Occipital lobe (tissue), 2 donors: ENCODE measurements around the gene PRRX1. TPM values are rescaled to one million over a fixed set of nuclear protein-coding genes. Genes with fewer than 3 reads are reported as not detected.

ENCODE experiments used
- DNase-seq: peaks from one replicate; lab custom pipeline; 2025; lab: John Stamatoyannopoulos, UW
- total RNA-seq: library from RNA; depleted of rRNA; stranded (reverse); fragments of >200 nt; gene quantifications from one replicate; pipeline ENCODE4 v1.2.3, GENCODE V29; 2014

The PRRX1 gene
- total RNA-seq, 1 donor from 2014 or later = 5.5 TPM

DNA sequence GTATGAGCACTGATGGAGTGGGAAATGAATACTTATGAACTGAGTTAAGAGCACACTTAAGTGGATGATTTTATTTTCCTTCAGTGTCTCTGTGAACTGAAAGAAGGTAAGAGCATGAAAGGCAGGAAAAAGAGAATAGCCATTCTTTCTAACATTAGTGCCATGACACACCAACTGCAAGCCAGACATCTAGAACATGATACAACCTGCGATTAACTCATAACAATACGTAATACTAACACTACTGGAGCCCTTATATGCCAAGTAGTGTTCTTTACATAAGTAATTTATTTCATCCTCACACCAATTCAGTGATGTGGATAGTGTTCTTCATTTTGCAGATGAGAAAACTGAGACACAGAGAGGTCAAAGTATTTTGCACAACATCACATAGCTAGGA lies 56.7 kb downstream of the PRRX1 start:
- DNase-seq = no peak

DNA sequence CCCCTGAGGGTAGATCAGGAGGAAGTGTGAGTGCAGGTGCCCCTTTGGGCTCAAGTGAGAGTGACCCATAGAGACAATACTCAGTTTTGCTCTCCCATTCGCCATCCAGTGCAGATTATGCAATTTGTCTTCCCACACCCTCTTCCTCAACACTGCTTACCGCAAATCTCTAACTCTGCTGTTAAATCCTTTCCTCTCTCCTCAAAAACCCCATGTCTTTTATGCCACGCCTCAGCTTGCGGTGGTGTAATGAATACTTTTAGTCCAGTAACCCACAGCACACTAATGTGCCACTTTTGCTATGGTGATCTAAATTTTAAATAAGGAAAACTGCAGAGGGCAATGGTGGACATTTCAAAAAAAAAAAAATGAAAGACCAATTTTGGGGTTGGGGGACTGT lies 57.7 kb downstream of the PRRX1 start:
- no peak for DNase-seq

DNA sequence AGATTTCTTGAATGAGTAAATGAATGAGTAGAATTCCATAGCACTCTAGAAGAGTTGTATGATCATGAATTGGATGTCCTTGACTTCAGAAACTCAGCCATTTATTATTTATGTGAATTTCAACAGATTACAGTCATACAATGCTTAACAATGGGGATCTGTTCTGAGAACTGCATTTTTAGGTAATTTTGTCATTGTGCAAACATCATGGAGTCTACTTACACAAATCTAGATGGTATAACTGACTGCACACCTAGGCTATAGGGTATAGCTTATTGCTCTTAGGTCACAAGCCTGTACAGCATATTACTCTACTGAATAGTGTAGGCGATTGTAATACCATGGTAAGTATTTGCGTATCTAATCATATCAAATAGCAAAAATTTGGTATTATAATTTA lies 59.6 kb downstream of the PRRX1 start:
- DNase-seq = no peak

DNA sequence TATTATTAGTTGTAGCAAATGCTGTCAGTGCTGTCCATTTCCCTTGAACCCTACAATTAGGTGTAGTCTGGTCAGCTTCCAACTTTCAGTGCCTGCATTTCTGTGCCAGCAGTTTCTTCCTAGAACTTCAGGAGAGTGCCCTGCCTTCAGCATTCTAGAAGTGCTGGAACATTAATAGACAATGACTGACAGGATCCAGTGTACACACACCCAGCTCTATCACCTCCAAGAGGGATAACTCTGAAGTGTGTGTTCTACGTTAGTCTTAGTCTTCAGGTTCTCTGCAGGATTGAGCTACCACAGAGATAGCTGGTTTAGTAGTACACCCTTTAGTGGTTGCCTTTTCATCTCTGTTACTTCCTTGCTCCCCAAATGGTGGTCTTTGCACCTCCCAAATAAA lies 61.4 kb downstream of the PRRX1 start:
- DNase-seq = no peak

DNA sequence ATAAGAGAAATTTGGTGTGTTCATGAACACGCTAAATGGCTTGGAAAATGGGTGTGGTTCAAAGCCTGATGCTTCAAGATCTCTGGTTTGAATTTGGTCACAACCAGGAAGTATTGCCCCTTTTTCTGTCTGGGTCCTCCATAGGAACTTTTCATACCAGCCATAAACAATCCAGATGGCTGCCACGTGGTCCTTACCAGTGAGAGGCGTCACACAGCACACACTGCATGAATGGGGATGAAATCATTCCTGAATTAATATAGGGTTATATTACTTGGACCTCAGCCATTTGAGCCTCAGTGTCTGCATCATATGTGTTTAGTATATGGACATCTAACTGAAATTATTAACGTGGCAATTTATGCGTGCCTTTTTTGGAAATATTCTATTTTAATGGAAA lies 64.0 kb downstream of the PRRX1 start:
- no peak for DNase-seq

DNA sequence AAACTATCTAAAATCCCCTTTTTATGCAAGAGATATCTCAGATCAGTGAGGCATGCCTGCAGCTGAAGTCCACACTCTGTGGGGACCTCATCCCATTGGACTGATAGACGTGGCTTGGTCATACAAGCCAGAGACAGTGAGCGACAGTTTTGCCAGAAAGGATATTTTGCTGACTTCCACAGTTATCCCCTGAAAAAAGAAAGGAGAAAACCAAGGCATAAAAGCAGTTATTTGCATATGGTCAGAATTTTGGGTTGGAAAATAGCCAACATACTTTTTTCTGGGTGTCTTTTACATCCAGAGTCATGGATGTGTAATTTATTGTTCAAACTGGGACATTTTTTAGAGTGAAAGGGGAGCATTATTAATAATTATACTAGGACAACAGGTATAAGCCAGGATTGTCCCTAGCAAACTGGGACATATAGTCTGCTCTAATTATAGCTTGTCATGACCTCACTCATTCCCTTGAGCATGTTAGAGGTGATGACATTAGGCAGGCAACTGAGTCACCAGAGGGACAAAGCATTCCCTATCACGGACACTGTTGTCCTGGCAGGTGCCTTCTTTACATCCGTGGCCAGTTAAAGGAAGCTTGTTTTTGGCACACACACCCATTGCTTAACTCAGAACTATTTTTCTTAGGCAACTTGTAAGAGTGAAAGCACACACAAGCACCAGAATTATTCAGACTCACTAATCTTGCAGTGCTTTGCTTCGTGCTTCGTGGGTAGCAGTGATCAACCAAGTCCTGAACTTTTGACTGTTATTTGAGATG lies 65.5 kb downstream of the PRRX1 start:
- DNase-seq = no peak

DNA sequence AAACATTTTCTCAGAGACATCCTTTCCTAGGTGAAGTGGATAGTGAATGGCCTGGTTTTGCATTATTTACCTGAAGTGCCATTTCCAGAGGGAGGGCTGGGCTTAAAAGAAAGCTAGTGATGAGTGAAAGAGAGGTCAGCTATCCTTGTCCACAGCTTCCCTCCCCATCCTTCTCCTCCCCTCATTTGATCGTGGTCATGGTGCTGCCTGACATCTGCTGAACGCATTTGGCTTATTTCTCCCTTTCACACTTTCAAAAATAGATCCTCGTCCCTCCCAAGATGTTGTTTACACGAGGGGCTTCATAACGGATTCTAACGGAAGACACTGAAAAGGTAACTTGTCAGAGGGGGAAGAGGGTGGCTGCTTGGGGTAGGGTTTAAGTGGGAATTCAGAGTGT lies 66.1 kb downstream of the PRRX1 start:
- no peak for DNase-seq

DNA sequence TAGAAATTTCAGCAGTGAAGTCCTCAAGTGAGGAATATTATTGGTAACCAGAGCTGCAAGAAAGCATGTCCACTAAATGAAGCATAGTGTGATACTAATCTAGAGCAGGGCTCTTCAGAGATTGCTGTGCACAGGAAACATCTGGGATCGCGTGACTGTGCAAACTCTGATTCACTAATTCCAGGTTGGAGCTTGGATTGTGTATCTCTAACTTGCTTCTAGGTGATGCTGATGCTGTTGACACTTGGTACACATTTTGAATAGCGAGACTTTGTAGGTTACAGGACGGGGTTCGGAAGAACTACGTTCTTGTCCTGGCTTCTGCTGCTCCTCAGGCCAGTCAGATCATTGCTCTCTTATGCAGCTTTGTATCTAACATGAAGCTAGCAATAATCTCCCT lies 66.5 kb downstream of the PRRX1 start:
- no peak for DNase-seq

DNA sequence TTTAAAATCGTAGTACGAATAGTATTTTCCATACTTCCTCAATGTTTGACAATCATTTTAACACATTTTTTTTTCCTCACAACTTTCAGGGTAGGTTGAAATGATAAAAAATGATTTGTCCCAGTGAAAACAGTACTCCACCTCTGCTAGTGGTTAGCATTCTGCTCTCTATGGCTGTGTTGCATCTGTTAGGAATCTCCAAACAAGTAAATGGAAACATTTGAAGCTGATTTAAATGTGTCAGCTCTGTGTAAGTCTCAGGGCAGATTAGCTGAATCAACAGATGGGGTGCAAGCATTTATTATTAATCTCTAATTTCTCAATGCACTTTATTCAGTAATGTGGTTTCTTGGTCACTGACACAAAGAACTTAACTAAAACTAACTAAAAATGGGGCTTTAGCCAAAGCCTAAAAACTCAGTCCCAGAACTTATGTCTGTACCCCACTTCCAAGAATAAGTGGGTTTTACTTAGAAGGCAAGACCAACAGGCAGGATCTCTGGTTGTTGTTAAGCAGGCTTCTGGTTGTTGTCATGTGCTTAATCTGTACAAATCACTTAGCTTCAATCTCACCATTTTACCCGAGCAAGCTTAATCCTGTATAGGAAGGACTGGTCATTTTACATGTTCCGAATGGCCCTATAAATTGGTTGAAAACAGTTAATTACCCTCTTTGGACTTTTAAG lies 67.8 kb downstream of the PRRX1 start:
- no peak for DNase-seq

DNA sequence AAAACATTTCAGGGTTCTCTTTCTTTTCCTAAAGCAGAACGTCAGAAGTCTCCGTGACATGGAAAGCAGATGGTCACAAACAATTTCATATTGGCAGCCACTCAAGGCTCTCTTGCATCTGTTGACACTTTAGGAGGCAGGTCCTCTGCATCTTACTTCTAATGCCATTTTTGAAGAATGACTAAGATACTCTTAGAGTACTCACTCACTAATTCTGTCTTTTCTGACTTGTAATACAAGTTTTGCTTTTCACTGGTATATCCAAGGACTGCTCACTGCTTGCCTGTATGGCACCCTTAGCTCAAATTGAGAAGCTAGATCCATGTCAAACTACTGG lies 68.3 kb downstream of the PRRX1 start:
- no peak for DNase-seq

DNA sequence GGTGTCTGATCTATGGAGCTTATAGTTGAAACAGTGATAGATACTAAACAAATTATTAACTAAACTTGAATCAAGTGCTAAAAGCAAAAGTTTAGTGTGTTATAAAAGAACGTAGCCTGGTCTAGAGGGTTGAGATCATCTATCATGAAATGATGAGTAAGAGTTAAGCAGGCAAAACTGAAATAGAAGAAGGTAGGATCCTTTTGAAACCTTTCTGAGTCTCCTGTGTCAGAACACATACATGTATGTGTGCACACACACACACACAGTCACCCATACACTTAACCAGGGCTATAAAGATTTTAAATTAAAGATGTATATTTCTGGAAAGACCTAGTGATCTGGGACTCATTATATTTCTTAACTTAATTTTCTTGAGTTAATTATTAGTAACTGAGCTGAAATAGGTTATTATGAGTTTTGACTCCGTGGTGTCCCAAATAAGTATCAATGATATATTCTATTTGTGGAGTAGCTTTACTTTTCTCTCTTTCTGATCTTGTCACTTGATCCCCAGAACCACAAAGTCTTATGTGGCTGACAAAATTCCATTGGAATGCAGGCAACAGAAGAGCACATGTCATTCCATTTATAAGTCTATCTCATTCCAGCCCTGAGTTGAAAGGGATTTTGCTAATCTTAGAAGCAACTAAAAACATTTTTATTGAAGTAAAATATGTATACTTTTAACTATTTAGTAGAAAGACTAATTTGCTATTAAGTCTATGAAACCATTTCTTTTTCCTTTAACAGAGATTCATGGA lies 70.7 kb downstream of the PRRX1 start:
- no peak for DNase-seq

DNA sequence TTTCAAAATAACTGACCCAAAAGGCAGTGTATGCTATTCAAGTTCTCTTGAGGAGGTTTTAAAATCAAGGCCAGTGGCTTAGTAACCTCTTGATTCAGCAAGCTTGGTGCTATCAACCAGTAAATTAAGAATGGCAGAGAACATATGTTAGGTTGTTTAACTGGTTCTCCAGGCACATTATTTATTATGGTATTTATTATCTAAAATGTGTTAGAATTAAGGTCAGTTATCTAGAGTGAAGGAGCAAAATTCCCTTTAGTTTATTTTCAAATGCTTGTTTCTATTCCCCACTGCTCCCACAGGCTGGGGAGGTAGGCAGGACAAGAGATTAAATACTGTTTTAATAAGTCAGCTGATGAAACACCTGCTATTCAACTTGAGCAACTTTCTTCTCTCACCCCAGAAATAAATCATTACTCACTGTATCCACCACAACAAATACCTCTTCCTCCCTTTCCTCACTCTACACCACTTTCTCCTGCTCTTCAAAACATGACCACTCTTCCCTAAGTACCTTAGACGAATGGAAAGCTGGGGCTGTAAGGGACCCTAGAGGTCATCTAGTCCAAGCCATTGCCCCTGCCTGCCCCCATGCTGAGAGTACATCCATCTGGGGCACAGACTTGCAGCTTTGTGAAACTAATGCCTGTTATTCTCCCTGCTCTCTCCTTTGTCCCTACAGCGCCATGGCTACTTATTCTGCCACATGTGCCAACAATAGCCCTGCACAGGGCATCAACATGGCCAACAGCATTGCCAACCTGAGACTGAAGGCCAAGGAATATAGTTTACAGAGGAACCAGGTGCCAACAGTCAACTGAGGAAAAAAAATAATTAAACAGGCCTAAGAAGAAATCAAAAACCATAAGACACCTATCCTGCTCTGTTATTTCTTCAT lies 71.7 kb downstream of the PRRX1 start:
- DNase-seq = no peak

DNA sequence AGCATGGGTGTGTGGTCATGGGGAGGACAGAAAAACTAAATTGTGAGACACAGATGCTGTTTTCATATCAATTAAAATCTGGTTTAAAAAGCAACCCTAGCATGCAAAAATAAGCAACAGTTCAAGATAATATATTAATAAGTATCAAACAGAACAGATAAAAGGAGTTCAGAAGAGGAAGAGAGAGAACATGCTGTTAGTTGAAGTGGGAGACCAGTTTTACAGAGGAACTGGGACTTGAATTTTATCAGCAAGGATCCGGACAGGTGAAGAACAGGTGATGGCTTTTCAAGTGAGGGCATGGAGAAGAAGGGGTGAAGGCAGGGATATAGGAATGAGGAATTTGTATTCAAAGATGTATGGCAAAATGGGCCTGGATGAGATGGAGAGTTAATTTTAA lies 75.9 kb downstream of the PRRX1 start:
- DNase-seq = no peak

DNA sequence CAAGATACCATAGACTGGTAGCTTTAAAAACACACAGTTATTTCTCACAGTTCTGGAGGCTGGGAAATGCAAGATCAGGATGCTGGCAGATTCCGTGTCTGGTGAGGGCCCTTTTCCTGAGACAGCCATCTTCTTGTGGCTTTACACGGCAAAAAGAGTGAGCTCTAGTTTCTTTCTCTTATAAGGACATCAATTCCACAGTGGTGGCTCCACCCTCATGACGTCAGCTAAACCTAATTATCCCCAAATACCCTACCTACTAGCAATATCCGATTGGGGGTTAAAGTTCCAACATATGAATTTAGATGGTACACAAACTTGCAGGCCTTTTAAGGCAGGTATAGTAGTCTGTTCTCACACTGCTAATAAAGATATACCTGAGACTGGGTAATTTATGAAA lies 77.7 kb downstream of the PRRX1 start:
- no peak for DNase-seq

DNA sequence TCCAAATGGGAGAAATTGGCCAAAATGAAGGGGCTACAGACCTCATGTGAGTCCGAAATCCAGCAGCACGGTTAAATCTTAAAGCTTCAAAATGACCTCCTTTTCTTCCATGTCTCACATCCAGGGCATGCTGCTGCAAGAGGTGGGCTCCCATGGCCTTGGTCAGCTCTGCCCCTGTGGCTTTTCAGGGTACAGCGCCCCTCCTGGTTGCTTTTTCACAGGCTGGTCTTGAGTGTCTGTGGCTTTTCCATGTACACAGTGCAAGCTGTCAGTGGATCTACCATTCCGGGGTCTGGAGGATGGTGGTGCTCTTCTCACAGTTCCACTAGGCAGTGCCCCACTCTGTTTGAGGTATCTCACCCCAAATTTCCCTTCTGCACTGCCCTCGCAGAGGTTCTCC lies 78.7 kb downstream of the PRRX1 start:
- DNase-seq = no peak

DNA sequence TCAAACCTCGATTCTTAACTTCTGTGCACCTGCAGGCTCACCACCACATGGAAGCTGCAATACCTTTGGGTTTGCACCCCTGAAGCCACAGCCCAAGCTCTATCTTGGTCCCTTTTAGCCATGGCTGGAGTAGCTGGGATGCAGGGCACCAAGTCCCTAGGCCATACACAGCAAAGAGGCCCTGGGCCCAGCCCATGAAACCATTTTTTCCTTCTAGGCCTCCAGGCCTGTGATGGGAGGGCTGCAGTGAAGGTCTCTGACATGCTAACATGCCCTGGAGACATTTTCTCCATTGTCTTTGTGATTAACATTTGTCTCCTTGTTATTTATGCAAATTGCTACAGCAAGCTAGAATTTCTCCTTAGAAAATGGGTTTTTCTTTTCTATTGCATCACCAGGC lies 79.2 kb downstream of the PRRX1 start:
- no peak for DNase-seq

DNA sequence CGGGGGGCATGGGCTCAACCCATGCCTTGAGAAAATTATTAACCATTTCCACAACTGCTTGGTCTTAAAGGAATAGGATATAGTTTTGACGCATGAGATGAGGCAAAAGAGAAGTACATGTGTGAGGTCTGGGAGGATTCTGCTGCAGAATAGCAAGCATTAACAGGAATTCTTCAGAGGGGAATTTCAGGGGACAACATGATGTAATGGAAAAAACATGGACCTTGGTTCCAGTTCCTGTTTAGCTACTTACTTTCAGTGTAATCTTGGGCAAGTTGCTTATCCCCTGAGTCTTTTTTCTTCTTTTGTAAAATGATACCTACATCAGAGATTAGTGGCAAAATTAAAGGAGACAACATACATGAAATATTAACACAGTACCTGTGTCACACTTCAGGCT lies 85.6 kb downstream of the PRRX1 start:
- DNase-seq = no peak

DNA sequence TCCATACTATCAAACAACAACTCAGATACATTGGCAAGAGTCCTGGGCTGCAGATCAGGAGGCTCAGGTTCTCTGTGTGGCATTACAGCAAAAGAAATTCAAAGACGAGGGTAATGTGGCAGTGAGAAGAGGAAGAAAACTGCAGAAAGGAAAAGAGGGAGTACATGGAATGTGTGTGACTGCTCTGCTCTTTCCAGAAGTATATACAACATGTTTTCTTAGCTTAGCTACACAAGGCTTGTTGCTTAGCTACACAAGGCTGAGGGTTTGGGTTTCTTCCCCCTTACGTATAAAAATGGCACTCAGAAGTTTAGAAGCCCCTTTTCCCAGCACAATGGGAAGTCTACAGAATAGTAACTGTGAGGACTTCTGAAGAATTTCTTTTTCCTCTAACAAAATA lies 86.0 kb downstream of the PRRX1 start:
- no peak for DNase-seq

DNA sequence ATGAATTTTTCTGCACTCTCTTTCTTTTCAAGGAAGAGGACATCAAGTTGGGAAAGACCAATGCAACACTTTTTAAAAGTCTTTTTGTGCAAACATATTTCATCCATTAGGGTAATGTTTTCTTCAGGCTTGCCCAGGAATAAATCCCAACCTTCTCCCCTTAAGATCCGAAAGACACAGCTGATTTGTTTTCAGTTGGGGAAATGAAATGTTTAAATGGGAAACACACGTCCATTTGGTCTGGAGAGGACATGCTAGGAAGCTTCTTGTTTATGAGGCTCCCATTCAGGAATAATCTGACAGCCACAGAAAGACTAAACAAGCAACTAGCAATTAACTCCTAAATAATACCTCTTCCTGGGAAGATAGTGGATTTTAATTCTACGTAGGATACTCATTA lies 91.9 kb downstream of the PRRX1 start:
- DNase-seq = no peak

DNA sequence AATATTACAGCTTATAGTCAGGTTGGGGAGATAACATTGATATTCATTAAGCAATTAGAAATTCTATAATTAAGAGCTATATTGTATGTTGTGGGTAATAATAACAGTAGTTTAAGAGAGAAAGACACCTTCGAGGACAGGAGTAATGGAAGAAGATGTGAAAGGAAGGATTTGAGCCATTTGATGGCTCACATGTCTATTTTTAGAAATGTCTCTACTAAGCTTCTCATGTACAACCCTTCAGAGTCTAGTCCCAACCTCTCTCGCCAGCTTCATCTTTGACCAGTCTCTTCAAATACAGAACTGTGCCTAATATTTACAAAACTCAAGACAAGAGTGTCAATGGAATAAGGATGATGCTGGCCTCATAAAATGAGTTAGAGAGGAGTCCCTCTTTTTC lies 95.1 kb downstream of the PRRX1 start:
- DNase-seq = no peak

DNA sequence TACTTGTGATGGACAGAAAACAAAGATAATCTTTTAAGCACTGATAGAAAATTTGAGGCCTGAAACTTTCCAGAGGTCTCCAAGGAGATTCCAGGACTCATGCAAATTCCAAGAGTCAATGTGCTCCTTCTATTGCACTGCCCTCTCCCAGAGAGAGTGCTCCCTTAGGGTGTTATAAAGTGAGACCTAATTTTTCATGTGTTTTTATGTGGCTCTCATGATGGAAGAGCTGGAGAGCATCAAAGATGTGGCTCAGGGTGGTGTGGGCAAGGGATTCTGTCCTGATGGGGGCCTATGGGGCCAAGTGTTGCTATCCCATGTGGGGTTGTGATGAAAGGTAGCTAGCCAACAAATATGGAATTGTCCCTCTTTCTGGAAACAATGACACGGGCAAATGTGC lies 101.3 kb downstream of the PRRX1 start:
- DNase-seq = no peak
